K562 (cell line): Measurements from ENCODE around the gene SAMD10.
"Not testable (repeated sequence)": the region's sequence is repeated elsewhere in the genome, so short reads cannot be mapped to it uniquely, and the experiment has no call there.

Source experiments
- EP300 ChIP-seq: IDR thresholded peaks from 2 replicates; pipeline ENCODE4 v1.6.1; 2012; ENCODE audit warnings: low read length, improper control_type of control experiment
- RAD21 ChIP-seq, 2 experiments: fragments of 250-450 bp in 1 of 2; fragments of 450-650 bp in 1 of 2; sonication (Bioruptor Pico) in 1 of 2; formaldehyde crosslinking in 1 of 2; IDR thresholded peaks in 1 of 2; conservative IDR thresholded peaks in 1 of 2; 2 replicates each; pipeline versions ENCODE4 v1.4.0 to v1.8.0; 2020 to 2022; ENCODE audit warnings: mild to moderate bottlenecking in 2 of 2, moderate library complexity in 1 of 2
- TCF7L2 ChIP-seq: fragments of 150-350 bp; IDR thresholded peaks from 2 replicates; pipeline ENCODE4 v1.6.1; 2016; ENCODE audit warnings: low read depth, mild to moderate bottlenecking, low read length, moderate library complexity
- TF ChIP-seq, protein P1 (sequence below), 2 experiments: fragments of 450-650 bp in 1 of 2; sonication (generic) in 1 of 2; formaldehyde crosslinking in 1 of 2; IDR thresholded peaks in 1 of 2; conservative IDR thresholded peaks in 1 of 2; 2 replicates each; pipeline versions ENCODE4 v1.6.1 to v1.8.1; 2016 to 2023; ENCODE audit warnings: mild to moderate bottlenecking in 2 of 2, moderate library complexity in 2 of 2, inconsistent platforms in 1 of 2, missing genetic modification reagents in 1 of 2
- TF ChIP-seq, protein P2 (sequence below), 3 experiments: IDR thresholded peaks in 2 of 3; conservative IDR thresholded peaks in 1 of 3; 2 replicates each; pipeline ENCODE4 v1.5.1; 2011 to 2012; ENCODE audit warnings: low read length in 3 of 3, mild to moderate bottlenecking in 3 of 3, control low read depth in 2 of 3, improper control_type of control experiment in 1 of 3, inconsistent platforms in 1 of 3, low read depth in 1 of 3, mixed read lengths in 1 of 3, moderate library complexity in 1 of 3; ENCODE audit not compliant: insufficient read depth in 2 of 3

DNA sequence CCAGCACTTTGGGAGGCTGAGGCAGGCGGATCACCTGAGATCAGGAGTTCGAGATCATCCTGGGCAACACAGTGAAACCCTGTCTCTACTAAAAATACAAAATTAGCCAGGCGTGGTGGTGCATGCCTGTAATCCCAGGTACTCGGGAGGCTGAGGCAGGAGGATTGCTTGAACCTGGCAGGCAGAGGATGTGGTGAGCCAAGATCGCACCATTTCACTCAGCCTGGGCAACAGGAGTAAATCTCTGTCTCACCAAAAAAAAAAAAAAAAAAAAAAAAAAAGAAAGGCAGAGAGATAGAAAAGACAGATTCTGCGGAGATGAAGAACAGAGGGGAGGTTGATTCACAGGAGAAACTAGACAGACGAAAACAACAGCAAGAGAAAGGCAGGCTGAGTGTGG lies 2.9 kb downstream of the SAMD10 start:
- not testable (repeated sequence) for TF ChIP-seq TCF7L2; RAD21 (CRISPR knock-in tag; conservative IDR thresholded peaks at IDR 0.05 in 1 of 2, IDR thresholded peaks at IDR 0.05 in 1 of 2); EP300
- TF ChIP-seq, protein P1, sequence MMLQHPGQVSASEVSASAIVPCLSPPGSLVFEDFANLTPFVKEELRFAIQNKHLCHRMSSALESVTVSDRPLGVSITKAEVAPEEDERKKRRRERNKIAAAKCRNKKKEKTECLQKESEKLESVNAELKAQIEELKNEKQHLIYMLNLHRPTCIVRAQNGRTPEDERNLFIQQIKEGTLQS (IDR thresholded peaks at IDR 0.05) = not testable (repeated sequence)
- TF ChIP-seq, protein P1 (CRISPR knock-in tag; conservative IDR thresholded peaks at IDR 0.05) = not testable (repeated sequence)
- TF ChIP-seq, protein P2, sequence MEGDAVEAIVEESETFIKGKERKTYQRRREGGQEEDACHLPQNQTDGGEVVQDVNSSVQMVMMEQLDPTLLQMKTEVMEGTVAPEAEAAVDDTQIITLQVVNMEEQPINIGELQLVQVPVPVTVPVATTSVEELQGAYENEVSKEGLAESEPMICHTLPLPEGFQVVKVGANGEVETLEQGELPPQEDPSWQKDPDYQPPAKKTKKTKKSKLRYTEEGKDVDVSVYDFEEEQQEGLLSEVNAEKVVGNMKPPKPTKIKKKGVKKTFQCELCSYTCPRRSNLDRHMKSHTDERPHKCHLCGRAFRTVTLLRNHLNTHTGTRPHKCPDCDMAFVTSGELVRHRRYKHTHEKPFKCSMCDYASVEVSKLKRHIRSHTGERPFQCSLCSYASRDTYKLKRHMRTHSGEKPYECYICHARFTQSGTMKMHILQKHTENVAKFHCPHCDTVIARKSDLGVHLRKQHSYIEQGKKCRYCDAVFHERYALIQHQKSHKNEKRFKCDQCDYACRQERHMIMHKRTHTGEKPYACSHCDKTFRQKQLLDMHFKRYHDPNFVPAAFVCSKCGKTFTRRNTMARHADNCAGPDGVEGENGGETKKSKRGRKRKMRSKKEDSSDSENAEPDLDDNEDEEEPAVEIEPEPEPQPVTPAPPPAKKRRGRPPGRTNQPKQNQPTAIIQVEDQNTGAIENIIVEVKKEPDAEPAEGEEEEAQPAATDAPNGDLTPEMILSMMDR (IDR thresholded peaks at IDR 0.05 in 2 of 3, conservative IDR thresholded peaks at IDR 0.05 in 1 of 3; ENCODE audit: insufficient read depth in 2 of 3, low read depth in 1 of 3, low read length in 3 of 3) = not testable (repeated sequence)
